ENCODE measurements around the gene CLCA1.

The CLCA1 gene

GRCh38 chr1:86466109-86466844, 2.5 kb upstream of the CLCA1 start:
- no peak for DNase-seq

- DNase-seq = no peak
Measured at GRCh38 chr1:86466986-86467385, 1.7 kb upstream of the CLCA1 start.

- DNase-seq = no peak
Measured at GRCh38 chr1:86470859-86471258, 2.1 kb downstream of the CLCA1 start.

- DNase-seq = no peak
Measured at GRCh38 chr1:86471291-86471690, 2.6 kb downstream of the CLCA1 start.

GRCh38 chr1:86472152-86472551, 3.4 kb downstream of the CLCA1 start:
- no peak for DNase-seq

- no peak for DNase-seq
Measured at GRCh38 chr1:86472767-86473166, 4.0 kb downstream of the CLCA1 start.

- no peak for DNase-seq
Measured at GRCh38 chr1:86477256-86477655, 8.5 kb downstream of the CLCA1 start.

- DNase-seq = no peak
Measured at GRCh38 chr1:86477682-86478081, 9.0 kb downstream of the CLCA1 start.

- DNase-seq = no peak
Measured at GRCh38 chr1:86478416-86479156, 9.9 kb downstream of the CLCA1 start.

- DNase-seq = no peak
Measured at GRCh38 chr1:86481966-86482365, 13.2 kb downstream of the CLCA1 start.

- DNase-seq = no peak
Measured at GRCh38 chr1:86487131-86487810, 18.5 kb downstream of the CLCA1 start.

- DNase-seq = no peak
Measured at GRCh38 chr1:86487811-86488141, 19.0 kb downstream of the CLCA1 start.

- DNase-seq = no peak
Measured at GRCh38 chr1:86489242-86489878, 20.6 kb downstream of the CLCA1 start.

GRCh38 chr1:86491171-86491950, 22.6 kb downstream of the CLCA1 start:
- no peak for DNase-seq

- no peak for DNase-seq
Measured at GRCh38 chr1:86498281-86498680, 29.6 kb downstream of the CLCA1 start.

GRCh38 chr1:86499987-86500593, 31.4 kb downstream of the CLCA1 start:
- DNase-seq = no peak

- DNase-seq = no peak
Measured at GRCh38 chr1:86500714-86501113, 32.0 kb downstream of the CLCA1 start.

GRCh38 chr1:86502125-86502646, 33.5 kb downstream of the CLCA1 start:
- DNase-seq = peak; percentile 45

- peak; percentile 21 for DNase-seq
Measured at GRCh38 chr1:86502721-86503405, 34.1 kb downstream of the CLCA1 start.

GRCh38 chr1:86503406-86504136, 34.8 kb downstream of the CLCA1 start:
- DNase-seq = no peak

- no peak for DNase-seq
Measured at GRCh38 chr1:86504137-86504479, 35.4 kb downstream of the CLCA1 start.
